HG03565 (cell line): ENCODE data around the gene FUT8.
"Not testable (repeated sequence)": the region's sequence is repeated elsewhere in the genome, so short reads cannot be mapped to it uniquely, and the experiment has no call there.

Experiments
- ATAC-seq: cut with Tn5 transposase; IDR thresholded peaks from one replicate; pipeline ENCODE4 v1.9.1; 2021; ENCODE audit warnings: mild to moderate bottlenecking, moderate library complexity; ENCODE audit not compliant: unreplicated experiment

FUT8 gene

DNA sequence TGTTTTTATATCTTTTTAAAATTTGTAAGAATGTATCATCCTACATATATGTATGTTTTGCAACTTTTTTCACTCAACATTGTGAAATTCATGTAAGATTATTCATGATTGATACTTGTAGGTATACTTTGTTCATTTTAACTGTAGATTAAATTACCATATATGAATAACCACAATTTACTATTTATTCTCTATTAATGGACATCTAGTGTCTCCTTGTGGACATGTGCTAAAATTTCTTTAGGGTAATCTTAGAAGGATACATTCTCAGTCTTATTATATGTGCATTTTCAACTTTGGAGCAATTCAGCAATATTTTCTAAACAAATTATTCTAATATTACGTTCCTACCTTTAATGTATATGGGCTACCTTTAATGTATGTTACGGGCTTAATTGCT is 192.4 kb downstream of the FUT8 start:
- ATAC-seq, result no peak

DNA sequence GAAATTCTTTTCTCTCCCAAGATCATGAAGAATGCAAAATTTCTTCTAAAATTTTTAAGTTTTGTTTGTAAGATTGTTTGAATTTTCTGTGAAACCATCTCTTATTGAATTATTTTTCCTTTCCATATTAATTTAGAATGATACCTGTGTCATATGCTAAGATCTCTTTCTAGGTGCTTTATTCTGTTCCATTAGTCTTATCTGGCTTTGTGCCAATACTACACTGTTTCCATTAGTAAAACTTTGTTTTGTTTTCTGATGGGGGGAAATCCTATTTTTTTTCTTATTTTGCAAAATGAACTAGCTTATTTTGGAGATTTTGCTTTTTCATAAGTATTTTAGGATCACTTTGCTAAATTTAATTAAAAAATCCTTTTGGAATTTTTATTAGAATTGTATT is 193.9 kb downstream of the FUT8 start:
- no peak for ATAC-seq

DNA sequence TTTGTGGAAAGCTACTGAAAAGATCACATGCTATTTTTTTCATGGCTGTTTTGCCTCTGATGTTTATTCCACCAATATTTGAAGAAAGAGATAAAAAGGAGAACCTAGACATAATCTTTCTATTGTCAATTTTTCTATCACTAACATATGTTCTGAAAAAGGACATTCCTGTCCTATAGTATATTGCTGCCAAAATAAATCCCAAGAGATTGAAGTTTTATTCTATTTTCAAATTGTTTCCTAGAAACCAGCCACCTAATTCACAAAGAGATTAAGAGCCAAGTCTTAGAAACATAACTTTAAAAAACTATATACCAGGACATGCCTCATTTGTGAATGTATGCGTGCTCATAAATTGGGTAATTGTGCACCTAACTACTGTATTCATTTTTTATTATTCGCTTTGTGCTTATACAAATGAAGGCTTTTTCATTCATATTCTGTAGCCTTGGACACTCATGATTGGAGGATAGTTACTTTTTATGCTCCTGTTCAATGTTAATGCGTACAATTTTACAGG is 200.7 kb downstream of the FUT8 start:
- ATAC-seq, result no peak

DNA sequence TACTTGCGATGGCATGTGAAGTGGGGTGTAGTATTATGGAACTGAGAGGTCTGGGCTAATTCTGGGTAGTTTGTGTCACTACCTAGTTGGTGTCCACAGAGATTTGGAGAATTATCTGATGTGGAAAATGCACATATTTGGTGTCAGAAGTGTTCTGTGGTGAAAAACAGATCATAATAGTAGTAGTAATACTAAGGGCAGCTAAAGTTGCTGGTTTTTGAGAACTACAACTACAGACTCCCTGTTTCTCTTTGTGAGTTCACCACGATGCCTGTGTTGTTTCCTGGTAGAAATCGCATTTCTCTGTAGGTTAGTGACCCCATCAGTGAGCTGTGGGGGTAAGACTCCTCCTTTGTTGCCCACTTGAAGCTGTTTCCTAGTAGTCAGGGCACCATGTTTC is 206.5 kb downstream of the FUT8 start:
- ATAC-seq, result no peak

DNA sequence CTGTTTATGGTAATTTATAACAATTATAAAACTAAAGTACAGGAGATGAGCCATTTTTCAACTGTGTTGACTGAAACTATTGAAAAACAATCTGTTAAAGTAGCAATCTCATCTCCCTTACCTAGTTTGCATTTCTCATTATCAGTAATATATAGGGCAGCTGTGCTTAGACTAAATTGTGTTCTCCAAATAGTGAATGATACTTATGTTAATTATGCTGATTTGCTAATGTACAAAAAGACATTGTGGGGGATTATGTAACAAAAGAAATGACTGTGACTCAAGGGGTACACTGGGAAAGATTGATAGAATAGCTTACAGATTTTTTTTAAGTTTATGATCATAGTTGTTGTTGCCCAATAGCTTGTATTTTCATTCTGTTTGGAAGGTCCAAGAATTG is 207.7 kb downstream of the FUT8 start:
- ATAC-seq, result no peak

DNA sequence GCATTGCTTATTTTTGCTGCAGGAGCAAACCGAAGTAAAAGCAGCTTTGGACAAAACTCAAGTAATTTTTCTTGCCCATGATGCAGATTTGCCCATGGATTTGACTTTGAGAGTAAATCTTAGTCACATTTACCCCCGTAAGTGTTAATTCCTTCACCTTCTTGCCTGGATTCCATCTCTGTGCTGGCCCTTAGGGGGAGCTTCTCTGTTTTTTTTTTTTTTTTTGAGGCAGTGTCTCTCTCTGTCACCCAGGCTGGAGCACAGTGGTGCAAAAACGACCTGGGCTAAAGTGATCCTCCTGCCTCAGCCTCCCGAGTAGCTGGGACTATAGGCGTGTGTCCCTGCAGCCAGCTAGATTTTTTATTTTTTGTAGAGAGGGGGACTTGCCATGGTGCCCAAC is 210.2 kb downstream of the FUT8 start:
- ATAC-seq, result no peak

DNA sequence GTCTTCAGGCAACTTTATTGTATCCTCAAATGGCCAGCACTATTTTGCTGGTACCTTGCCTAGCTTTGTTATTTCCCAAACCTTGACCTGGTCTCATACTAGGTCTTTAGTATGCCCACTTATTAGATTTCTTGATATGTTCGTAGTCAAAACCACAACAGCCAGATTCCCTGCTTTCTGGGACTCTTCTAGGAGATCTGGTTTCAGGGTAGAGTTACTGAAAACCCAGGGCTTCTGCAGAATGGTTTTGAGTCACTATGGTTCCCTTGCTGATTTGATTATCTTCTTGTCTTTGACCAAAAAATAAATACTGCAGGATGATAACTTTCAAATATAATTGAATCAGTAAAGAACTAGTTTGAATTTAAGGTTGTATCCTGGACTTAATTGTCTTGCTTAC is 211.2 kb downstream of the FUT8 start:
- ATAC-seq, result no peak

DNA sequence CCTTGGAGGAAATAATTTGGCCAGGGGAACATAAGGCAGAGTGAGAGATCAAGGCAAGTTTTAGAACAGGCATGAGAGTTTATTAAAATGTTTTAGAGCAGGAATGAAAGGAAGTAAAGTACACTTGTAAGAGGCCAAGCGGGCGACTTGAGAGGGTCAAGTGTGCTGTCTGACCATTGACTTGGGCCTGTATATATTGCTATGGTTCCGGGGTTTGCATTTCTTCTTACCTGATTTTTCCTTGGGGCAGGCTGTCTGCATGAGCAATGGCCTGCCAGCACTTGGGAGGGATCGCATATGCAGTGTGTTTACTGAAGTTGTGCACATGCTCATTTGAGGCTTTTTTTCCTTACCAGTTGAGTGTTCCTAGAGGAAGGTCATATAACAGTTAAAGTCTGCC is 214.8 kb downstream of the FUT8 start:
- no peak for ATAC-seq

DNA sequence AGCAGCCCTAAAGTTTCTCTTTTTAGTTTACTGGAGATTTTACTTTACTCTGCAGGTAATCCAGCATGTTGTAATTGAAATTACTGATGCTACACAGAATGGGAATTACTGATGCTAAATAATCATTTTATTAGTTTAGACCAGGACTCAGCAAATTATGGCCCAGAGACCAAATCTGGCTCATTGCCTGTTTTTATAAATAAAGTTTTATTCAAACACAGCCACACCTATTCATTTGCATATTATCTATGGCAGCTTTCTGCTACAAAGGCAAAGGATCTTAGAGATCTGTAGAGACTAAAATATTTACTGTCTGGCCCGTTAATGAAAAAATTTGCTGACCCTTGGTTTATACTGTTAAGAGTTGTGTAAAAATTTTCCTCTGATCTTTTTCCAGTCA is 216.1 kb downstream of the FUT8 start:
- ATAC-seq, result no peak

DNA sequence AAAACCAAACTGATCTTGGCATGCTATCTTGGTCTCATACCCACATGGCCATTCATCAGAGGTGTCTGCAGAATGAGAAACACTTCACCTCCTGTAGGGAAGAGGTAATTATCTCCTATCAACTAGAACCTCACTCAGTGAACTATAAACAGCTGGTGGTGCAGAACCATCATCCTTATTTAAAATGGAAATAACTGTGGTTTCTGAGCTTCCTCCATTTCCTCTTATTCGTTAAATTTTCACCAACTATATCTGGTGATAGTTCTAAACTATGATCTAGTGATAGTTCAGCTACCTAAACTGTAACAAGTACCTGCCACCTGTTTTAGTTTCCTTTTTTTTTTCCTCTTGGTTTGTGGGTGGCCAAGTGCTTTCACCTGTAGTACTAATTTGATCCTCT is 218.5 kb downstream of the FUT8 start:
- ATAC-seq, result no peak

DNA sequence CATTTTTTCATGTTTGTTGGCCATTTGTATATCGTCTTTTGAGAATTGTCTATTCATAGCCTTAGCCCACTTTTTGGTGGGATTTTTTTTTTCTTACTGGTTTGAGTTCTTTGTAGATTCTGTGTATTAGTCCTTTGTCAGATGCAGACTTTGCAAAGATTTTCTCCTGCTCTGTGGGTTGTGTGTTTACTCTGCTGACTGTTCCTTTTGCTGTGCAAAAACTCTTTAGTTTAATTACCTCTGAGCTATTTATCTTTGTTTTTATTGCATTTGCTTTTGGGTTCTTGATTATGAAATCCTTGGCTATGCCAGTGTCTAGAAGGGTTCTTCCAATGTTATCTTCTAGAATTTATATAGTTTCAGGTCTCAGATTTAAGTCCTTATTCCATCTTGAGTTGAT is 220.0 kb downstream of the FUT8 start:
- ATAC-seq, result no peak

DNA sequence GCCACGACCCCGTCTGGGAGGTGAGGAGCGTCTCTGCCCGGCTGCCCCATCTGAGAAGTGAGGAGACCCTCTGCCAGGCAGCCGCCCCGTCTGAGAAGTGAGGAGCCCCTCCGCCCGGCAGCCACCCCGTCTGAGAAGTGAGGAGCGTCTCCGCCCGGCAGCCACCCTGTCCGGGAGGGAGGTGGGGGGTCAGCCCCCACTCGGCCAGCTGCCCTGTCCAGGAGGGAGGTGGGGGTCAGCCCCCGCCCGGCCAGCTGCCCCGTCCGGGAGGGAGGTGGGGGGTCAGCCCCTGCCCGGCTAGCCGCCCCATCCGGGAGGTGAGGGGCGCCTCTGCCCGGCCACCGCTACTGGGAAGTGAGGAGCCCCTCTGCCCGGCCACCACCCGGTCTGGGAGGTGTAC is 221.1 kb downstream of the FUT8 start:
- not testable (repeated sequence) for ATAC-seq

DNA sequence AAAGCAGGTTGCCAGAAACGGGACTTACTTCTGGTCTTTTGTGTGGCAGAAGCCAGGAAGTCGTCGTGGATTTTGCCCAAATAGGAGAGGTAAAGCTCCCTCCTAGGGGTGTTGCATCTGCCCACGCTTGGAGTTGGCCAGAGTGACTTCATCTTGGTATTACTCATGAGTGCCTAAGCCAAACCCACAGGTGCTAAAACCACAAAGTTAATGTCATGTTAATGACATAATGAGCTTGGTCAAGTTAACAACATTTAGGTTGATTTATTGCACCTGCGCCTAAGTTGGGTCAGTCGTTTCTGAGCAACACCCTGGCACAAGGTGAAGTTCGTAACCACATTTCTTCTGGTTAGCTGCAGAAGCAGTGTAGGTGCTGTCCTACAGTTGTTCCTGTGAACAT is 225.2 kb downstream of the FUT8 start:
- no peak for ATAC-seq

DNA sequence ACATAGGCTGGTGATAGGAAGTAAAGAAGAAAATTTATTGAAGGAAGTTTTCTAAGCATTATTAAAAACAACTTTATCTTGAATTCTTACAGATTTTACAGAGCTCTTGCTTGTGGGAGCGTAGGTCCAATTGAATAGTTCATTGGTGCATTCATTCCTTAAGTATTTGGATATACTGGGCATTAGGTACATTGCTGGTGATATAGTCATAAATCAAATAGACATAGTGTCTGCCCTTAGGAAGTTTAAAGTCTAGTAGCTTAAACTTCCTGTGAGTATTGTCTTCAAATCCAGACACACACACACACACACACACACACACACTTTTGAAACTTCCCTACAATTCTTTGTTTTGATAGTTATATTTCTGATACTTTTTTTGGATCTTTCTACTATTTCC is 226.7 kb downstream of the FUT8 start:
- ATAC-seq, result no peak

DNA sequence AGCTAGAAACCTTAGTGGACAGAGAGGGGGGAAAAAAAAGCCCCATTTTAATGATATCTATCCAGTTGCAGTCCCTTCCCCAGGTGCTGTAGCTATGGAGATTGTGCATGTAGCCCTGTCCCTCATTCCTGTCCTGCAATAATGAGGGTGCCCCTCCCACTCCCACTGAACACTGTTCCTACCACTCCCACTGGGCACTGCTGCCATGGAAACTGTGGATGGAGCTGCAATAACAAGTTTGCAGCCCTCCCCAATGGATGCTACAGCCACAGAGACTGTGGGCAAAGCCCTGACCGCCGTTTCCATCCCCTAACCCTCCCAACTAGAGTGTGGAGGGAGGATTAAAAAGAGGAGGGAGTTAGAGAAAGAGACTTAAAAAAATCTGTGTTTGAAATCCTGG is 238.3 kb downstream of the FUT8 start:
- no peak for ATAC-seq

DNA sequence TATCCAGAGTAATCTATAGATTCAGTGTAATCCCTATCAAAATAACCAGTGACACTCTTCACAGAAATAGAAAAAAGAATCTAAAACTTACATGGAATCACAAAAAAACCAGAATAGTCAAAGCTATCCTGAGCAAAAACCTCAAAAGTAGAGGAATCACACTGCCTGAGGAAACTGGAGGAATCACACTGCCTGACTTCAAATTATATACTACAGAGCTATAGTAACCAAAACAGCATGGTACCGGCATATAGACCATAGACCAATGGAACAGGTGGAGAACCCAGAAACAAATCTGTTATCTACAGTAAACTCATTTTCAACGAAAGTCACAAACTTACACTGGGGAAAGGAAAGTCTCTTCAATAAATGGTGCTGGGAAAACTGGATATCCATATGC is 244.0 kb downstream of the FUT8 start:
- no peak for ATAC-seq

DNA sequence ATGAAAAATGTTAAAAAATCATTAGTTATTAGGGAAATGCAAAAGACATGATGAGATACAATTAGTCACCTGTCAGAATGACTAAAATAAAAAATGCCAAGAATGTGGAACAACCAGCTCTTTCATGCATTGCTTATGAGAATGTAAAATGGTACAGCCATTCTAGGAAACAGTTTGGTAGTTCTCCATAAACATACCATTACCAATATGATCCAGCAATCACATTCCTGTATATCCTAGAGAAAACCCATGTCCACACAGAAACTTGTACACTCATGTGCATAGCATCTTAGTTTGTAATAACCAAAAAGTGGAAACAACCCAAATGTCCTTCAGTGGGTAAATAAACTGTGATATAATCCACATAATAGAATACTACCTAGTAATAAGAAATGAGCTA is 245.7 kb downstream of the FUT8 start:
- ATAC-seq, result no peak

DNA sequence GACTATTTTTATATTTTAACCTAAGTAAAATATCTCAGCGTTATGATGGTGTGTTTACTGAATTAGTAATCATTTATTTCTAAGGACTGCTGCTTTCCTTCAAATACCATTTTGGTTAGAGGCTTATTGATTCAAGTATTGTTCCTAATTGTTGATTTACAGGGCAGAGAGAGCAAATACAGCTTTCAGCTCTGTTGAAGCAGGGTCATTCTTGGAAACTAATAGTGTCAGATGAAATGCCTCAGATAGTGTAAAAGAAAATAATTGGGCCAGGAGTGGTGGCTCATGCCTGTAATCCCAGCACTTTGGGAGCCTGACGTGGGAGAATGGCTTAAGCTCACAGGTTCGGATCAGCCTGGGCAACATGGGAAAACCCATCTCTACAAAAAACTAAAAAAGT is 249.3 kb downstream of the FUT8 start:
- no peak for ATAC-seq

DNA sequence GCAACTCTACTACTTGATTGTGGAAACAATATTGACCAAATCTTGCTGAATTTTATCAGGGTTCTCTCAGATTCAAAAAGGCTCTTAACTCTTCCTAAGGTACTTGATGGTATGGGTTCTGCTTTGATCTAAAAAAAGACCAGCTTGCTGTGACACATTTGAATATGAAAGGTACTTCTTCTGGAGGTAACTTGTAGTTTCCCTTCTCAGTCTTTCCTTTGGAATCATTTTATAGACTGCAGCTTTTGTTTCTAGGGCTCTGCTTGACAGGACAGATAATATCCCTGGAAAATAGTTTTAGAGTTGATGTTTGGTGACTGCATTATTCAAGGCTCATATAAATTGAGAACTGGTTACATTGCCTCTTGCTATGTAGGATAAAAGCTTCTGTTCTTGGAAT is 251.9 kb downstream of the FUT8 start:
- ATAC-seq, result no peak

DNA sequence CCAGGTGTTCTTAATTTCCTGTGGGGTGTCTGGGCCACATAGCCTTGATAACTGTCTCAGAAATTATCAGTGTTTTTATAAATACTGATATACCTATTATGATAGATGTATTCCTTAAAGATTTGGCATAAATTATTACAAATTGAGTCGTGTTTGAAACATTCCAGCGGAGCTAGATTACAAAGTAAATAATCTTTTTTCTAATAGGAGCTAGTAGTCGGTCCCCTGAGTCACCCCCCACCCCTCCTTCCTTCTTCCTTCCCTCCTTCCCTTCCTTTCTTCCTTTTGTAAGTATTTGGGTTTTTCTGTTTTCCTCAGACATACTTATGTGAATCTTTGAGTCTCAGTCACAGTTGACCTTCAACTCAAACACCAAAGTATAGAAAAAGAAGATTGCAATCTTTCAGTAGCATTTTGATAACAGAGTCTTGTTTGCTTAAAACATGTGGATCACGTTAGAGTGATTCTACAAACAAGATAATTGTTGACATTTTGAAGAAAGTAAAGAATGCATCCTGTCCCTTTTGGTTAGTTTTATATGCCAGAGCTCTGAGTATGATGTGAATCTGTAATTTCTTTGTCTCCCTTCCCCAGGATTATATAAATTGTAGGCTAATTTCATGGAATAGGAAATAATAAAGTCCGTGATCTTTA is 264.0 kb downstream of the FUT8 start:
- ATAC-seq, result no peak

DNA sequence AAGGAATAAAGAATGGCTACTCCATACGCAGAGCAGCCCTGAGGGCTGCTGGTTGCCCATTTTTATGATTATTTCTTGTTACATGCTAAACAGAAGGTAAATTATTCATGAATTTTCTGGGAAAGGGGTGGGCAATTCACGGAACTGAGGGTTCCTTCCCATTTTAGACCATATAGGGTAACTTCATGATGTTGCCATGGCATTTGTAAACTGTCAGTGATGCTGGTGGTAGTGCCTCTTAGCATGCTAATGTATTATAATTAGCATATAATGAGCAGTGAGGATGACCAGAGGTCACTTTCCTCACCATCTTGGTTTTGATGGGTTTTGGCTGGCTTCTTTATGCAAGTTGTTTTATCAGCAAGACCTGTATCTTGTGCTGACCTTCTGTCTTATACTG is 273.0 kb downstream of the FUT8 start:
- no peak for ATAC-seq

DNA sequence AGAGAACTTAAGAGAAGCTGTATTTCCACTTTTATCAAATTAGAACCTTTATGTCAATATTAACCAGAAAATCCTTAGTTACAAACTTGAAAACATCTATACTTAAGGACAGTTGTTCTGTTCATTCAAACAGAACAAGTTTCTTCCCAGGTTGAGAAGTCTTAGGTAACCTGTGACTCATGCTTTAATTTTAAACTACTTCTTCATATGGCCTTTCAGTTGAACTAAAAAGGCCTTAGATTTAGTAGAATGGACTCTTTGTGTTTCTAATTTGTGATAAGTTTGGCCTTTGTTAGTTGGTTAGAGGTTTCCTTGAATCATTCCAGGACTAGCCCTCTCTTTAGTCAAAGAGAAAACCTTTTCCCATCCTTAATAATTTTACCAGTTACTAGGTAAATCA is 274.2 kb downstream of the FUT8 start:
- no peak for ATAC-seq

DNA sequence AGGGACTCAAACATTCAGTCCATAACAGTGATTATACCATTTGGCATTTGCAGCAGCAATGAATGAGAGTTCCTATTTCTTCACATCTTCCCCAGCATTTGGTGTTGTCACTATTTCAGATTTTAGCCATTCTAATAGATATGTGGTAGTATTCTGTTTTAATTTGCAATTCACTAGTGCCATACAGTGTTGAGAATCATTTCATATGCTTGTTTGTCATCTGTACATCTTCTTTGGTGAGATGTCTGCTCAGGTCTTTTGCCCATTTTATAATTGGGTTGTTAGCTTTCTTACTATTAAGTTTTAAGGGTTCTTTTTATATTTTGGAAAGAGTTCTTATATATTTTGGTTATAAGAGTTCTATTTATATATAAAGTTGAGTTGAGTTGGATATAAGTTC is 276.5 kb downstream of the FUT8 start:
- ATAC-seq, result no peak
